ENCODE measurements around the gene RNASEL.
"Not testable (repeated sequence)": the region's sequence is repeated elsewhere in the genome, so short reads cannot be mapped to it uniquely, and the experiment has no call there.

The RNASEL gene

DNA sequence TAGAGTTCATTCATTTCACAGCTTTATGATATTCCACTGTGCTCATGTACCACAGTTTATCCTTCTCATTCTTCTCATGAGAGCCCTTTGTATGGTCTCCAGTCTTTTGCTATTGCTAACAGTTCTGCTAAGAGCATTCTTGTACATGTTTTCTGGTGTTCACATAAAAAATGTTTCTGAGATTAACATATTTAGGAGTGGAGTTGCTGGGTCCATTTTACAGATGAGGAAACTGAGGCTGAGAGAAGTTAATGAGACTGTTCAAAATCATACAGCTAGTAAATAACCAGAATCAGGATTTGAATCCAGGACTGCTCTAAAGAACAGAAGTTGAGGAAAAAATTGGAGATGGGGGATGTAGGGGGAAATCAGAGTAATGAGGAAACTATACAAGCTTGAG lies 44.0 kb upstream of the RNASEL start:
- no peak for DNase-seq (ENCODE audit: extremely low spot score)
- ChIA-PET CTCF (interaction anchor here (0.8 to 2.2 kb wide), 5 partner anchors 12 to 153 kb away, joined by 3 to 6 read pairs (median 4); no protein-coding TSS in a partner anchor), POLR2A (no interaction called here)
- TF ChIP-seq, protein P1, sequence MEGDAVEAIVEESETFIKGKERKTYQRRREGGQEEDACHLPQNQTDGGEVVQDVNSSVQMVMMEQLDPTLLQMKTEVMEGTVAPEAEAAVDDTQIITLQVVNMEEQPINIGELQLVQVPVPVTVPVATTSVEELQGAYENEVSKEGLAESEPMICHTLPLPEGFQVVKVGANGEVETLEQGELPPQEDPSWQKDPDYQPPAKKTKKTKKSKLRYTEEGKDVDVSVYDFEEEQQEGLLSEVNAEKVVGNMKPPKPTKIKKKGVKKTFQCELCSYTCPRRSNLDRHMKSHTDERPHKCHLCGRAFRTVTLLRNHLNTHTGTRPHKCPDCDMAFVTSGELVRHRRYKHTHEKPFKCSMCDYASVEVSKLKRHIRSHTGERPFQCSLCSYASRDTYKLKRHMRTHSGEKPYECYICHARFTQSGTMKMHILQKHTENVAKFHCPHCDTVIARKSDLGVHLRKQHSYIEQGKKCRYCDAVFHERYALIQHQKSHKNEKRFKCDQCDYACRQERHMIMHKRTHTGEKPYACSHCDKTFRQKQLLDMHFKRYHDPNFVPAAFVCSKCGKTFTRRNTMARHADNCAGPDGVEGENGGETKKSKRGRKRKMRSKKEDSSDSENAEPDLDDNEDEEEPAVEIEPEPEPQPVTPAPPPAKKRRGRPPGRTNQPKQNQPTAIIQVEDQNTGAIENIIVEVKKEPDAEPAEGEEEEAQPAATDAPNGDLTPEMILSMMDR (IDR thresholded peaks at IDR 0.05; ENCODE audit: control extremely low read depth, extremely low read depth, low read depth, missing control alignments): no peak

DNA sequence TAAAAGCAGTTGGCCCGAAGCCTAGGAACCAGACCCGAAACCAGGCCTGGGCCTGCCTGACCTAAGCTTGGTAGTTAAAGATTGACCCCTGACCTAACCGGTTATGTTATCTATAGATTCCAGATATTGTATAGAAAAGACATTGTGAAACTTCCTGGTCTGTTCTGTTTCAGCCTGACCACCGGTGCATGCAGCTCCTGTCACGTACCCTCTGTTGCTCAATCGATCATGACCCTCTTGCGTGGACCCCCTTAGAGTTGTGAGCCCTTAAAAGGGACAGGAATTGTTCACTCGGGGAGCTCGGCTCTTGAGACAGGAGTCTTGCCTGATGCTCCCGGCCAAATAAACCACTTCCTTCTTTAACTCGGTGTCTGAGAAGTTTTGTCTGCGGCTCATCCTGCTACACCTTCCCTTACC lies 43.4 kb upstream of the RNASEL start:
- DNase-seq (ENCODE audit: extremely low spot score); POLR2A ChIA-PET: not testable (repeated sequence)
- CTCF ChIA-PET: interaction anchor here (1.2 to 1.7 kb wide), 5 partner anchors 12 to 37 kb away, joined by 3 to 5 read pairs (median 4); no protein-coding TSS in a partner anchor

DNA sequence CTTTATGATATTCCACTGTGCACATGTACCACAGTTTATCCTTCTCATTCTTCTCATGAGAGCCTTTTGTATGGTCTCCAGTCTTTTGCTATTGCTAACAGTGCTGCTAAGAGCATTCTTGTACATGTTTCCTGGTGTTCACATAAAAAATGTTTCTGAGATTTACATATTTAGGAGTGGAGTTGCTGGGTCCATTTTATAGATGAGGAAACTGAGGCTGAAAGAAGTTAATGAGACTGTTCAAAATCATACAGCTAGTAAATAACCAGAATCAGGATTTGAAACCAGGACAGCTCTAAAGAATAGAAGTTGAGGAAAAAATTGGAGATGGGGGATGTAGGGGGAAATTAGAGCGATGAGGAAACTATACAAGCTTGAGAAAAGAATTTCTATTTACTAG lies 42.9 kb upstream of the RNASEL start:
- DNase-seq (ENCODE audit: extremely low spot score): no peak
- TF ChIP-seq, protein P1 (IDR thresholded peaks at IDR 0.05; ENCODE audit: control extremely low read depth, extremely low read depth, low read depth, missing control alignments): no peak
- ChIA-PET POLR2A (no interaction called here), CTCF (interaction anchor here (1.2 to 1.7 kb wide), 5 partner anchors 13 to 36 kb away, joined by 3 to 5 read pairs (median 4); no protein-coding TSS in a partner anchor)

DNA sequence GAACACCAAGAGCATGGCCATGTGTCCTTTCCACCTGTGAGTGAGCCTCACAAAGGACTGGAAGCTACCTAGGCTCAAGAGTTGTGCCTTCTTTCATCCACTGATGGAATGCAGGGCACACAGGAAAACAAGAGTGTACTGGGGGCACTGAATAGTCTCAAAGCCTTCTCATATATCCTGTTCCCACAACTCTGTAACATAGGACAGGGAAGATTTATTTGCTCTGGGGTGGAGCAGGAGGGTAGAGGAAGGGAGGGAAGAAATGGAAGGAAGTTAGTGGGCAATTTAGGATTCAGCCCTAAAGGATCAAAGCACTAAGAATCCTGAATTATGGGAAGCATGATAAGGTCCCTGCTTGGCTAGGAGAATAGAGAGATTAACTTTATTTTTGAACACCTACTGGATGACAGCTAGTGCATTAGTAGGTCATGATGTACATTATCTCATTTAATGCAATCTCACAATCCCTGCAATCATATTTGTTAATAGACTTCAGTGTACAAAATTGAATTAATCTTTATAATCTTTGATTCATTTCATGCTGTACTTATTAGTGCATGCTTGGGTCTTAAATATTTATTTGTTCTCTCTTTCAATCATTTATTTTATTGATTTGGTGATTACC lies 42.1 kb upstream of the RNASEL start:
- ChIA-PET CTCF (interaction anchor here (1.2 to 4.9 kb wide), 4 partner anchors 30 to 151 kb away, joined by 3 to 27 read pairs (median 11); no protein-coding TSS in a partner anchor), POLR2A (no interaction called here)
- DNase-seq (ENCODE audit: extremely low spot score): no peak
- TF ChIP-seq, protein P1 (IDR thresholded peaks at IDR 0.05; ENCODE audit: control extremely low read depth, extremely low read depth, low read depth, missing control alignments): no peak

DNA sequence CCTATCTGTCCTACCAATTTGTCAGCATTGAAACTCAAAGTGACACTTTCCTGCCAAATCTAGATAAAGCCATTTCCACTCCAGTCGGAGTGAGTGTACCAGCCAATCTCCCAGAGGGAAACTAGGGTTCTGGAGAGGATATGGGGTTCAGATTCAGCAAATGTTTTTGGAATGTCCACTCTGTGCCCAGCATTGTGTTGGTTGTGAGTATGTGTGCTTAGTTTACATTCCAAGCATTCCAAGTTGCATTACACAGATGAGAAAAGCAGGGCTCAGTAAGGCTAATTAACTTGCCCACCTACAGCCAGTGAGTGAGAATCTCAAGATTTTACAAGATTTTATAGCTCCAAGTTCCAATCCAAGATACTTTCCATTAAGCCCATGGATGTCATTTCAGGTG lies 41.5 kb upstream of the RNASEL start:
- POLR2A ChIA-PET: no interaction called here

DNA sequence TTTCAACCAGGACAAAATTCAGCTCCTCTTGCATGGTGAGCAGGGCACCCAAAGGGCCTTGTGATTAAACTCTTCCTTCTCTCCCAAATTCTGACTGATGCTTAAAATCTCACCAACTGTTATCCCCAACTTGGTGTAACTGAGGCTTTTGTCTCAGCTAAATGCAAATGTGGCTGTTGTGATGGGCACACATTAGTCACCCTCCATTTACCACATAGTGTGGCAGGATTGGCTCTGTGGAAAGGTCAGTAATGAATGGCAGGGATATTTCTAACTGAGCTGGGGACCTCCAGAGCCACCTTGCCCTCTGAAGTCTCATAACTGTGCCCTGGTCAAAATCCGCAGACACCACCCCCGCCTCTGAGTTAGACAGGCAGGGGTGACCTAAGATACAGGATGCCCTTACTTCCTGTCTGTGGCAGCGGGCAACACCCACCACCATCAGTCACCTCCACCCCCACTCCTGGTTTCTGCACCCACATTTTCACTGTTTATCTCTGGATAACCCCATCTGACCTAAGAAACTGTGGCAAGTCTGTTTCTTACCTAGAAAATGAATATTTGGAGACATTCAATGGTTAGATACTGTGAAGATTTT lies 40.5 kb upstream of the RNASEL start:
- ChIA-PET CTCF (interaction anchor here (0.9 to 4.9 kb wide), 12 partner anchors 9 to 157 kb away, joined by 3 to 27 read pairs (median 4); no protein-coding TSS in a partner anchor), POLR2A (no interaction called here)
- DNase-seq (ENCODE audit: extremely low spot score): no peak
- TF ChIP-seq, protein P1 (IDR thresholded peaks at IDR 0.05; ENCODE audit: control extremely low read depth, extremely low read depth, low read depth, missing control alignments): no peak

More for the DNA sequence above, 41.5 kb upstream of the RNASEL start:
- no peak for DNase-seq (ENCODE audit: extremely low spot score)
- CTCF ChIA-PET: interaction anchor here (2.8 to 4.9 kb wide), 3 partner anchors 31 to 151 kb away, joined by 10 to 27 read pairs (median 12); no protein-coding TSS in a partner anchor
- TF ChIP-seq, protein P1 (IDR thresholded peaks at IDR 0.05; ENCODE audit: control extremely low read depth, extremely low read depth, low read depth, missing control alignments): no peak

DNA sequence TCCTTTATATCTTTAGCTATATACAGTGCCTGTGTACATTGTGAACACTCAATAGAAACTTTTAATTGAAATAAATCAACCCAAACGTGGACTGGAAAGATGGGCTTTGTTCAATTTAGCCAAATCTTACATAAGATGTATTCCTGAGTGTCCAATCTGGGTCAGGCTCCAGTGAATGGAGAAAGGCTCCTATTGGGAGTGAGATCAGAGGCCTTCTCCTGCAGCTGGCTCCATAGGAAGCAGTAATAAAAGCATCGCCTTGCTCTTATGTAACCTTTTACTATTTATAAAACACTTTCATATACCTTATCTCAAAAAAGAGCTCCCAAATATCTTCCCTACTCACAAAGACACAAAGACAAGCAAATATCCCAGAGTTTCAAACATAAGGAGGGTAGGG lies 40.0 kb upstream of the RNASEL start:
- ChIA-PET CTCF (interaction anchor here (0.9 to 4.9 kb wide), 12 partner anchors 8 to 158 kb away, joined by 3 to 27 read pairs (median 4); no protein-coding TSS in a partner anchor), POLR2A (no interaction called here)
- TF ChIP-seq, protein P1 (IDR thresholded peaks at IDR 0.05; ENCODE audit: control extremely low read depth, extremely low read depth, low read depth, missing control alignments): no peak
- no peak for DNase-seq (ENCODE audit: extremely low spot score)

All from GM10248 (cell line).